Measurements from ENCODE around the gene IL15. TPM values are rescaled to one million over a fixed set of nuclear protein-coding genes. Genes with fewer than 3 reads are reported as not detected.
"Not testable (repeated sequence)": the region's sequence is repeated elsewhere in the genome, so short reads cannot be mapped to it uniquely, and the experiment has no call there.

The IL15 gene
- total RNA-seq, 2 donors from 2014 or later, result 2.0 to 4.2 TPM

DNA sequence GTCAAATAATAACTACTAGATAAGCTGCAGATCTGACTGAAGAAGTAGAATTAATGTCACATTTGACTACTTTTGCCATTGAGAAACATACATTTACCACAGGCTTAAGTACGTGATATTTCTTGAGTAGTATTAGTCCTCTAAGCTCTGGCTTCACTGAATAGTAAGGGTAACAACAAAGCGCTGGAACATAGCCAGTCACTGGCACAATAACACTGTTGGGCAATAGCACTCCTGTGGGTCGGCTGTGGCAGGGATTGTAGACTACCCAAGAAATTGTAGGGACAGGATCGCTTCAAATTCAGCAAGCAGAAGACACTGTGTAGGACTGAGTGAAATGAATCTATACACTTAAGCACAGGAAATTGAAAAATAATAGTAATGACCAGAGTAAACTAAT lies 27.1 kb upstream of the IL15 start:
- H3K4me1 ChIP-seq, result no peaks in the 10 kb centered on the region
- no peaks in the 10 kb centered on the region for H3K9me3 ChIP-seq
- no peaks in the 10 kb centered on the region for H3K27me3 ChIP-seq
- DNase-seq (ENCODE audit: low spot score), result no peak
- no peak overlapping the region for H3K27ac ChIP-seq
- H3K36me3 ChIP-seq, result no peaks in the 10 kb centered on the region
- TF ChIP-seq, protein P1, sequence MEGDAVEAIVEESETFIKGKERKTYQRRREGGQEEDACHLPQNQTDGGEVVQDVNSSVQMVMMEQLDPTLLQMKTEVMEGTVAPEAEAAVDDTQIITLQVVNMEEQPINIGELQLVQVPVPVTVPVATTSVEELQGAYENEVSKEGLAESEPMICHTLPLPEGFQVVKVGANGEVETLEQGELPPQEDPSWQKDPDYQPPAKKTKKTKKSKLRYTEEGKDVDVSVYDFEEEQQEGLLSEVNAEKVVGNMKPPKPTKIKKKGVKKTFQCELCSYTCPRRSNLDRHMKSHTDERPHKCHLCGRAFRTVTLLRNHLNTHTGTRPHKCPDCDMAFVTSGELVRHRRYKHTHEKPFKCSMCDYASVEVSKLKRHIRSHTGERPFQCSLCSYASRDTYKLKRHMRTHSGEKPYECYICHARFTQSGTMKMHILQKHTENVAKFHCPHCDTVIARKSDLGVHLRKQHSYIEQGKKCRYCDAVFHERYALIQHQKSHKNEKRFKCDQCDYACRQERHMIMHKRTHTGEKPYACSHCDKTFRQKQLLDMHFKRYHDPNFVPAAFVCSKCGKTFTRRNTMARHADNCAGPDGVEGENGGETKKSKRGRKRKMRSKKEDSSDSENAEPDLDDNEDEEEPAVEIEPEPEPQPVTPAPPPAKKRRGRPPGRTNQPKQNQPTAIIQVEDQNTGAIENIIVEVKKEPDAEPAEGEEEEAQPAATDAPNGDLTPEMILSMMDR (IDR thresholded peaks at IDR 0.05), result no peak
- H3K4me3 ChIP-seq, result no peak overlapping the region

DNA sequence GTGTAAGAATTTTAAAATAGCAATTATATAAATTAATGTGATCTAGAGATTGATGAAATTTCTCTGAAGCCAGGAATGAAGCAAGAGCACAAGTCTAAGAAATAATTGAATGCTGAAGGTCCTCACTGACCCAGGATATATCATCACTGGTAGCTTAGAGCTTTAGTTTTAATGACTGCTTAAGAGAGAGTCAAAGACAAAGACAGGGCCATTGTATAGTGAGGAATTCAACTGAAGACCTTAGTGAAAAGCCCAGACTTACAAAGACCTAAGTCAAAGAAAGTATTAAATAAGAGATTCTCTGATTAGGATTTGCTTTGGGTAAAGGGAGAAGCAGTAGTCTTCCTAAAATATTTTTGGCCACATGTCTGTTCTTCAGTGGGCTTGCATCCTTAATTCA lies 26.0 kb upstream of the IL15 start:
- no peaks in the 10 kb centered on the region for H3K9me3 ChIP-seq
- no peaks in the 10 kb centered on the region for H3K27me3 ChIP-seq
- H3K4me1 ChIP-seq, result no peaks in the 10 kb centered on the region
- H3K36me3 ChIP-seq, result no peaks in the 10 kb centered on the region
- TF ChIP-seq, protein P1 (IDR thresholded peaks at IDR 0.05), result no peak
- no peak overlapping the region for H3K4me3 ChIP-seq
- no peak for DNase-seq (ENCODE audit: low spot score)
- H3K27ac ChIP-seq, result no peak overlapping the region

DNA sequence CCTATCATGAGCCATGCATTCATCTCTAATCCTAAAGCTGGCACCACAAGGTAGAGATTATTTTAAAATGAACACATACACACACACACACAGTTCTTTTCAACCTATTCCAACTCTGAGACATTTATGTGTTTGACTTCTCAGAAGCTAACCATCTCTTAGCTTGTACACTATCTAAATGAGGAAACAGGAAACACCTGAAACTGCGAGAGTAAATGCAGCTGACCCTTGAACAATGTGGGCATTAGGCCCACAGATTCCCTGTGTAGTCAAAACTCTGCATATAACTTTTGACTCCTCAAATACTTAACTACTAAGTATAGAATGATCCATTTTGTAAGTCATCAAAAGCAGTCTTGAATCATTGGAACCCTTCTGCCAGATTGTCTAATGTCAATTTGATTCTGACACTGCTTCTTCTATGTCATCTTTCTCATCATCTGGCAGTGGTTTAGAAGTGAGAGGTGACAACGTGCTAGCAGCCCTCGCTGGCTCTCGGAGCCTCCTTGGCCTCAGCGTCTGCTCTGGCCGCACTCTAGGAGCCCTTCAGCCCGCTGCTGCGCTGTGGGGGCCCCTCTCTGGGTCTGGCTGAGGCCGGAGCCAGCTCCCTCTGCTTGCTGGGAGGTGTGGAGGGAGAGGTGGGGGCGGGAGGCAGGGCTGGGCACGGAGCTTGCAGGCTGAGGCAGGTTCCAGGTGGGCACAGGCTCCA lies 21.4 kb upstream of the IL15 start:
- Histone ChIP-seq H3K27ac (no peak overlapping the region), H3K27me3 (no peaks in the 10 kb centered on the region), H3K36me3 (no peaks in the 10 kb centered on the region), H3K4me1 (no peaks in the 10 kb centered on the region), H3K9me3 (no peaks in the 10 kb centered on the region), H3K4me3 (no peak overlapping the region)
- TF ChIP-seq, protein P1 (IDR thresholded peaks at IDR 0.05), result no peak
- DNase-seq (ENCODE audit: low spot score), result no peak

DNA sequence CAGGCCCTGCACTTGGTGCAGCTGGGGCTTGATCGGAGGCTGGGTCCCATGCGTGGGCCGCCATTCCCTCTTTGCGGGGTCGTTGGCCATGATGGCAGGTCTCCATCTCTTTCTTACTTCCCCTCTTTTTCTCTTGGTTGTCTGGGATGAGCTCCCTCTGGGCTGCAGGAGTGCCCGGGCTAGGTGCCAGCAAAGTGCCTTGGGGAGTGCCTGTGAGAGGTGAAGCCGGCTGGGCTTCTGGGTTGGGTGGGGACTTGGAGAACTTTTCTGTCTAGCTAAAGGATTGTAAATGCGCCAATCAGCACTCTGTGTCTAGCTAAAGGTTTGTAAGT lies 20.8 kb upstream of the IL15 start:
- H3K4me3 ChIP-seq; H3K27ac ChIP-seq; H3K4me1 ChIP-seq; DNase-seq (ENCODE audit: low spot score); H3K27me3 ChIP-seq; H3K9me3 ChIP-seq; H3K36me3 ChIP-seq: not testable (repeated sequence)

DNA sequence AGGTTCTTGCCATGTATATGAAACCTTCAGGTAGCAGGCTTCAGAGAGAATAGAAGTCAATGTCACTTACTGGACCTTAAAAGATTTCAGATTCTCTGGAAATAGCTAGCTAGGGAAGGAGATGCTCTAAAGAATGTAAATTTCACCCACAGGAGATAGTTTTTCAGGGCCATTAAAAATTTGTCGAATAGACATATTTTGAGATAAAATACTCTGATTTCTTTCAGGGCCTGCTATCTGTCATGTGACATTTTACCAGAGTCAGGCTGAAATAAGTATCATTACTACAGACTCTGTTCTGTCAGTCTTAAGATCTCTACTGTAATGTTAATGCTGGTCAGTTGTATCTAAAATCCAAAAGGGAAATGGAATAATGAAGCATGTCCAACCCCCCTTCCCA lies 15.7 kb upstream of the IL15 start:
- Histone ChIP-seq H3K4me3 (no peak overlapping the region), H3K36me3 (no peaks in the 10 kb centered on the region), H3K4me1 (no peaks in the 10 kb centered on the region), H3K27me3 (no peaks in the 10 kb centered on the region), H3K9me3 (no peaks in the 10 kb centered on the region), H3K27ac (no peak overlapping the region)
- TF ChIP-seq, protein P1 (IDR thresholded peaks at IDR 0.05), result no peak
- no peak for DNase-seq (ENCODE audit: low spot score)

DNA sequence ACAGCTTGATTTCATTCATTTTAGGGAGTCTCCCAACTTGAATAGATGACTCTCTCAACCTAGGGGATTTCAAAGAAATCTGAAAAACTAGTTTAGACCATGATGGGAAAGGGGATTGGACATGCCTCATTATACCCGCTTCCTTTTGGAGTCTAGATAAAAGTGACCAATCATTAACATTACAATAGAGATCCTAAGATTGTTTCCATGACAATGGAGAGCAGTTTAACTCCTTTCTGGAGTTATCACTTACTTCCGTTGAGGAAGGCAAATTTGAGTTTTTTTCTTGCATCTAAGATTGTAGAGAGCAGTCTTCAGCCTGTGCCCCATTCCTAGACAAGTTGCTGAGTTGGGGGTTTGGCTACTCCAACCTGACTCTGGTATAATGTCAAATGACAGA lies 11.4 kb upstream of the IL15 start:
- Histone ChIP-seq H3K36me3 (no peaks in the 10 kb centered on the region), H3K4me1 (no peaks in the 10 kb centered on the region), H3K27me3 (no peaks in the 10 kb centered on the region), H3K9me3 (no peaks in the 10 kb centered on the region), H3K4me3 (no peak overlapping the region), H3K27ac (no peak overlapping the region)
- no peak for DNase-seq (ENCODE audit: low spot score)
- TF ChIP-seq, protein P1 (IDR thresholded peaks at IDR 0.05), result no peak

All from right atrium auricular region (tissue), 2 donors.